ENCODE data around the gene SAG.

Gene SAG

DNA sequence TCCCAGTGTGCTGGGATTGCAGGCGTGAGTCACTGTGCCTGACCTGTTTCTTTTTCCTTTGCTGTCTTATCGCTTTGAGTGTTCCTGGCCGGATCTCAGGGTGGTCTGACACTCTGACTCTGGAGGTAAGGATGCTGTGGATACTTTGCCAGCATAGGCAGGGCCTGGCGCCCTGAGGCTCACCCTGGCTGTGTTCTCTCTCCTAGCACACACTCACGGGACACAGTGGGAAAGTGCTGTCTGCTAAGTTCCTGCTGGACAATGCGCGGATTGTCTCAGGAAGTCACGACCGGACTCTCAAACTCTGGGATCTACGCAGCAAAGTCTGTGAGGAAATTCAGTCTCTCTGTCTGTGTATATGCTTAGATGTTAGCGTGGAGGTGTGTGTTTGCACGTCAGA lies 18.0 kb upstream of the SAG start:
- DNase-seq: no peak

DNA sequence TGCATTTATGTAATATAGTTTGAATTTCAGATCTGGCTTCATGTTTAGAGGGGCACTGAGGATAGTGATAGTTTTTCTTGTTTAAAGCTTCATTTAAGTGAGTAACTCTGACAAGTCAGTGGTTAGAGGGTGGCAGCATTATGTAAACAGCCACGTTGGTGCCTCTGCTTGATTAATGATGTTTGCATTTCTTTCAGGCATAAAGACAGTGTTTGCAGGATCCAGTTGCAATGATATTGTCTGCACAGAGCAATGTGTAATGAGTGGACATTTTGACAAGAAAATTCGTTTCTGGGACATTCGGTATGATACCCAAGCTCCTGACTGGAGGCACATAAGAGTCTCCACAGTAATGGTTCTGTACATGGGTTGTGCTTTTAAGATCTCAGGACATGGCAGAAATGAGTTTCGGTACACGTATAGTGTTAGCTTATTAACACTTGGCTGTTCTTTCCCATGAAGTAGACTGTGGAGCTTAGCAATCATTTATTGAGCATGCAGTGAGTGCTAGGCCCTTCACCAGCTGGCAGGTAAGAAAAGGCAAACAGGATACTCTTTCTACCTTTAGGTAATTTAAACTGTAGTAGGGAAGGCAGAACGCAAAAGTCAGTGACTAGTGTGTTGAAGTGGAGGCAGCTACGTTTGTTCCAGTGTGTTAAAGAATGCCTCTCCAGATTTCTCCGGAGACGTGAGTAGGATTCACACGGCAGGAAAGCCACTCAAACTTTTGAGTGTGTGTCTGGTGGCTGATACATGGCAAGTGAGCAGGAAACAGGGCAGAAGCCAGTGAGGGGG lies 17.4 kb upstream of the SAG start:
- no peak for DNase-seq

DNA sequence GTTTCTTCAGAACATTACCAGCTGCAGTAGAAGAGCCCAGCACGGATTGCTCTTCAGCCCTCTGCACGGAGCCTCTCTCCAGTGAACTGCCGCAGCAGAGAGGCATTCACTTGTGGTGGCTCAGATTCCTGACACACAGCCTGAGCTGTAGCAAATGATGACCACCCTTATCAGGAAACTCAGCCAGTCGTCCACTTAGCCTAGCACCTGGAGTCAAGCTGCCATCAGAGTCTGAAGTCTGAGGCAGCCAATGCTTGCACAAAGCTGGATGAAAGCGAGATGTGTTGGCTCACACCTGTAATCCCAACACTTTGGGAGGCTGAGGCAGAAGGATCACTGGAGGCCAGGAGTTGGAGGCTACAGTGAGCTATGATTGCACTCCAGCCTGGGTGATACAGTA lies 11.7 kb upstream of the SAG start:
- no peak for DNase-seq

DNA sequence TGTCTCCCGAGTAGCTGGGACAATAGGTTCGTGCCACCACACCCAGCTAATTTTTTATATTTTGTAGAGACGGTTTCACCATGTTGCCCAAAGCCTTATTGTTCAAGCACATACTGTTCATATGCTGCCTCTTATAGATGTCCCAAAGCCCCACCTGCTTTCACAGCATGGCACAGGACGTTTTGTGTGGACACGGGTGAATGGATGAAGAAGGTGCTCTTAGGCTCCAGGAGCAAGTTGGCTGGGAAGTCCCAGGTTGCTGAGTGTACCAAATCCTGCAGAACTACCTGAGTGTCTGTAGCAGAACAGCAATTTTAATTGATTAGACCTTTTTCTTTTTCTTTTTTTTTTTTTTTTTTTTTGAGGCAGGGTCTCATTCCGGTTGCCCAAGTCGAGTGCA lies 10.5 kb upstream of the SAG start:
- DNase-seq: no peak

DNA sequence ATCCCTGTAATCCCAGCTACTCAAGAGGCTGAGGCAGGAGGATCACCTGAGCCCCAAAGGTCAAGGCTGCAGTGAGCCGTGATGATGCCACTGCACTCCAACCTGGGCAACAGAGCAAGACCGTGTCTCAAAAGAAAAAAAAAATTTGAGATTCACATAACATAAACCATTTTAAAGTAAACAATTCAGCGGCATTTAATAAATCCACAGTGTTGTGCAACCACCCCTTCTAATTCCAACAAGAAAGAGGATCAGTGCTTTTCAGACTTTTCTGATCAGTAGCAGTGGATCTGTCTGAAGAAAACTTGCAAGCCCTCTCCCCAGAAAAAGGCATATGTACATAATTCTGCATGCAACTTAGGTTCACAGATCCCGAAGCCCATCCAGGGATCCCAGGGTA lies 7.2 kb upstream of the SAG start:
- DNase-seq: no peak

DNA sequence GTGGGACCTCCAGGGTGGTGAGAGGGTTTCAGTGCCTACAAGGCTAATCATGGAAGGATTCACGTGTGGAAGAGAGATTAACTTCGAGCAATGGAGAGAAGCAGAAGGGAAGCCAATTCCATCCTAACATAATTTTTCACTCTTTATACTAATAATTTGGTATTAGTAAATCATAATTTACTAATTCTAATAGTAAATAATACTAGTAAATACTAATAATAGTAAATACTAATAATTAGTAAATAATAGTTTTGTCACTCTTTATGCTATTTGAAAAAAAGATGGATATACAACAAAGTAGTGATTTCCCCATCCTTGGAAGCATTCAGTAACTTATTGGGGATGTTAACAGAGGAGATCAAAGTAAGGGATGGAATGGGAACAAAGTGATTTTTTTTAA lies 6.4 kb upstream of the SAG start:
- no peak for DNase-seq

DNA sequence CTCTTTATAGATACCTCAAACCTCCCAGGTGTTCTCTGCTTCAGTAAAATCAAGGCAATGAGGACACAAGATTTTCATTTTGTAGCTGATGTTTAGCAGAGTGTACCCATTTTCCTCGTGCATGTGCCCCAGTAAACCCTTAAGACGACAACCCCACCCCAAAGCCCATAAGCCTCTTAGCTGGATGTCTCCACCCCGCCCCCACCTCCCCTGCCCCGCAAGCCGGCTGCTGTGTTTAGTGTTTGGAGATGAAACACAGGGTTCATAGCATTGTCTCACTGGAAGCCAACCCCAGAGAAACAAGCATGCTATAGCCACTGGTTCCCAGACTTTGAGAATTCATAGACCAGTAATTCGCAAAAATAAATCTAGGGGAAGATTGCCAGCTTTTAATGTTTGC lies 5.8 kb upstream of the SAG start:
- no peak for DNase-seq

DNA sequence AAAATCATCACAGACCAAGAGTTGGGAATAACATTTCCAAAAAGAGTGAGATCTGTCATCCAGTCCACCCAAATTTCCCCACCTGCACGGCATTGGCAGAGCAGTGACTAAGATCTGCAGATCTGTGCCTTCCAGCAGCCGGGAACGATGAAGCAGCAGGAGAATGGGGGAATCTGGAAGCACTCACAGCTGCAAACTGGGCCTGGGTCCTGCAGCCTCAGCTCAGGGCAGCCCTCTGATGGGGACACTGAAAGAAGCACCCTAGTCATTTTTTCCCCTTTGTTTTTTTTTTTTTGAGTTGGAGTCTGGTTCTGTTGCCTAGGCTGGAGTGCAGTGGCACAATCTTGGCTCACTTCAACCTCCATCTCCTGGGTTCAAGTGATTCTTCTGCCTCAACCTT lies 4.4 kb upstream of the SAG start:
- no peak for DNase-seq

DNA sequence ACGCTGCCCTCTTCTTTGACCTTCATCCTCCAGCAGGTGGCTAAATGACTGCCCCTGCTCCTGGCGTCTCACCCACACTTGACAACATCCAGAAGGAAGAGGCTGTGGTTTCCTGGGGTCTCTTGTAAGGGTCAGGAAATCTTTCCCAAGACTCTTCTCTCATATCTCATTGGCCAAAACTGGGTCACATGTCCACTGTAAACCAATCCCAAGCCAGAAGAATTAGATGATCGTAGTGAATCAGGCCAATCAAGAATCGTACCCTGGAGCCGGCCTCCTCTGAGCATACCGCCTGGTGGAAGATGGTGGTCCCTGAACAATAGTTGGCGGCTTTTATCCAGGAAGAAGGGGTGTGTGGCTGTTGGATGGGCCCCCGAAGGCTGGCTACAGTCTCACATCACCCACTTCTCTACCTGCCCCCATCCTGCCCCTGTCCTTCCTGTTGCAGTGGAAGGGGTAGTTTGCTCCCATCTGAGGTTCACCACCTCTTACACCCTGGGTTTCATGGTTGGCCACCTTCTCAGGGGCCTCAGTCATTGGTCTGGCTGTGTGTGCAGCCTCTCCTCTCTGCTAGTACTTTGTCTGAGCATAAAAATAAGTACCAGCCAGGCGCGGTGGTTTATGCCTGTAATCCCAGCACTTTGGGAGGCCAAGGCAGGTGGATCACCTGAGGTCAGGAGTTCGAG lies 3.8 kb downstream of the SAG start:
- no peak for DNase-seq

DNA sequence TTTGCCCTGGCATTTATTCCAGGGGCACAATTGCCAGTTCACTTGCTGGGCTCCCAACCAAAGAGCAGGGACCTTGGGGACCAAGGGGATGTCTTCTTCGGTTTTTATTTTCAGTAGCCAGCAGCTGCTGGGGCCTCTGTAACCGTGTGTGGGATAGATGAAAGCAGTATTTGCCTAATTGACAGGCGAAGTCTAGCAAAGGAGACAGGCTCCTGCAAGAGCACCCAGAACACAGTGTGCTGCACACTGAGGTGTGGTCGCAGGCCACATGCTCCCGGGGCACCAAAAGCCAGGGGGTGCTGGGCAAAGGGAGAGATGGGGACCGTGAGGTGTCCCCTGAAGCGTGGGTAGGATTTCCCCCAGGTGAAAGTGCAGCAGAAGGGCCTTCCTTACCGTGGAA lies 5.3 kb downstream of the SAG start:
- no peak for DNase-seq

DNA sequence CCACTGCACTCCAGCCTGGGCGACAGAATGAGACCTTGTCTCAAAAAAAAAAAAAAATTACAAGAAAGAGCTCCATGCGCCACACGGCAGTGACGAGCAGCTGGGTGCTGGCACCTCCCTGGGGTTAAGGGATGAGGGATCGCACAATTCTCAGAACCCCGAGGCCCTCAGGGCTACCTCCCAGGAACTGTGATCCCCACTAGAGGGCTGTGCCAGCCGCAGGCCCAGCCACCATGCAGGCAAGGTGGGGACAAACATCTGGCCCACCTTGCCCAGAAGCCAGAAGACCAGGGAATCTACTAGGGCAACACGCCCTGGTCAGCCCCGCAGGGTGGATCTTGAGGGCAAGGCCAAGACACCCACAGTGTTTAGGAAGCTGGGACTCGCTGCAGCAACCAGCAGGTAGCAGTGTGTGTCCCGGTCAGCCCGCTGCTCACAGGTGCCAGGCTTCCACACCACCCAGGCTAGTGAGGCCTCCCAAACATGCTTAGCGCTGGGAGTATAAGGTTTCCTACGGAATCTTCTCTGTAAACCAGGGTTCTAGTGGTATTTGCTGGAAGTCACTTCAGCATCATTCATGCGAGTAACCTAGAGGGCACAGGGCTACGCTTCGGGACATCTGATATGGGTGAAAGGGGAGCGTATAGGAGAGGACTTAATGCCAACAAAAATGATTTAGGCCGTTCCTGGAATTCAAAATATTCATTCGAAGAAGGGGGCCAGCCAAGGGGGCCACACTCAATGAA lies 6.7 kb downstream of the SAG start:
- DNase-seq: no peak

DNA sequence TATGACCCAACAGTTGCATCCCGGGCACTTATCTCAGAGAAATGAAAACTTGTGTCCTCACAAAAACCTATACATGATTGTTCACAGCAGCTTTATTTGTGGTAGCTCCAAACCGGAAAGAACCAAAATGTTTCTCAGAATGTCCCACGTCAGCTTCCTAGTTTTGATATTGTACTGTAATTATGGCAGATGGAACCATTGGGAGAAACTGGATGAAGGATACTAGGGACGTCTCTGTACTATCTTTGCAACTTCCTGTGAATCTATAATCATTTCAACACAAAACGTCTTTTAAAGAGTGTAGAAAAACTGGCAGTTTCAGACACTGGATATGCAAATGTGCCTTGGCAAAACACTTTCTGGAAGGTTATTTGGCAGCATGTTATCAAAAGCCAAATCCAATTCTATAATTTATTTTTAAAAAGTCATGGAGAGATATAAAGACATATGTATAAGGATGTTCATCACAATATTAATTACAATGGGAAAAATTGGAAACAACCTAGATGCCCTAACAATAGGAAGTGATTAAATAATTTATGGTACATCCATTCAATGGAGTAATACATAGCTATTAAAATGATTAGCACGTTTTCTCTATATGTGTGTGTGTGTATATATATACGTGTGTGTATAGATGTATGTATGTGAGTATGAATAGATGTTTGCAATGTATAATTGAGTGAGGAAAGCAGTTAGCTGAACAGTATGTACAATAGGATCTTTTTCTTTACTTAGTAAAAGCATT lies 9.8 kb downstream of the SAG start:
- DNase-seq: no peak

DNA sequence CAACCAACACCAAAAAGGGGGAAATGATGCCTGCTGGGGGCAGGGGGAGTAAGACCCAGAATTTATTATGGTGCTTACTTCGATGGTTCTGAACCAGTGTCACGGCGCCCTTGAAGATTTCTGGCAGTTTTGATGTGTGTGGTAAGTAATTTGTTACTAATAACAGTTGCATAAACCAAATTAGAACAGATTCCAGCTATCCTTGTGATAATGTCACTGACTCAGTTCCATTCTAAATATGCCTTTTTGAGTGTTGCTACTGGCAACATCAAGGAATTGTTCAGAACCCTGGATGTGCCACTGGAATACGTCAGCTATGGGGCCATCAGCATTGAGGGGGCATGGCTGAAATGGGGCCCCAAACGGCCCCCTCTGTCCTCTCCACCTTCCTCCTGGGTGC lies 11.6 kb downstream of the SAG start:
- DNase-seq: no peak

DNA sequence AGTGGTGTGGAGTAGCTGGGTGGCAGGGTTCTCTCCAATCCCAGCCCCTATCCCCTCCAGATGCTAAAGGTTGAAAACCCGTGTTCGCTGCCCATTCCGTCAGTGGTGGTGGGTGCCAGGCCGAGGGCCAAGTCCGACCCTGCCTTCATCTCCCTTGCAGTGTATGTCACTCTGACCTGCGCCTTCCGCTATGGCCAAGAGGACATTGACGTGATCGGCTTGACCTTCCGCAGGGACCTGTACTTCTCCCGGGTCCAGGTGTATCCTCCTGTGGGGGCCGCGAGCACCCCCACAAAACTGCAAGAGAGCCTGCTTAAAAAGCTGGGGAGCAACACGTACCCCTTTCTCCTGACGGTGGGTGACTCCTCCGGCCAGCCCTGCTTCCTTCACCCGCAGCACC lies 12.9 kb downstream of the SAG start:
- DNase-seq: no peak

DNA sequence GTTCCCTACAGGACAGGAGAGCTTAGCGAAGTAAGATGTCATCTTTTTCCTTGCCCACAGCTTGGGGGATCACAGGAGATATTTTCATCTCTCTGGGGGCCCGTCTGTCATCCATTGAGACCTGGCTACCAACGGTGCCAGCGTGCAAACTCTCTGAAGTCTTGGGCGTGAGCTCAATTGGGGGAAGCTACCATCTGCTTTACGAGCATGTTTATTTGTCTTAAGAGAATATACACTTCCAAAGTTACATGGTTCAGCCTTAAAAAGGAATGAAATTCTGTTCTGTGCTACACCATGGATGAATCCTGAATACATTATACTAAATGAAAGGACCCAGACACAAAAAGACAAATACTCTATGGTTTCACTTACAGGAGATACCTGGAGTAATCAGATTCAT lies 13.6 kb downstream of the SAG start:
- peak; percentile 13 for DNase-seq

DNA sequence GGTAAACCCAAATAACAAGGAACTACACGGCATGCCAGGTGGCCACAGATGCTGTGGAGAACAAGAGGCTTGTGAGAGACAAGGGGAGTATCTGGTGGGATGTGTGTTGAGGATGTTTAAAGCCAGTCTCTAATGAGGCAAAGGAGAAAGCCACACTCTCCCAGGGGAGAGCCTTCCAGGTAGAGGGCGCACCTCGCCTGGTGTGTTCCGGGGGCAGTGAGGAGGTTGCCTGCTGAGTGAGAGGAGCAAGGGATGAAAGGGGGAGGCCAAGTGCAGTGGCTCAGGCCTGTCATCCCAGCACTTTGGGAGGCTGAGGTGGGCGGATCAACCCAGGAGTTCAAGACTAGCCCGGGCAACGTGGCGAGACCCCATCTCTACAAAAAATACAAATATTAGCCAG lies 16.2 kb downstream of the SAG start:
- DNase-seq: no peak

DNA sequence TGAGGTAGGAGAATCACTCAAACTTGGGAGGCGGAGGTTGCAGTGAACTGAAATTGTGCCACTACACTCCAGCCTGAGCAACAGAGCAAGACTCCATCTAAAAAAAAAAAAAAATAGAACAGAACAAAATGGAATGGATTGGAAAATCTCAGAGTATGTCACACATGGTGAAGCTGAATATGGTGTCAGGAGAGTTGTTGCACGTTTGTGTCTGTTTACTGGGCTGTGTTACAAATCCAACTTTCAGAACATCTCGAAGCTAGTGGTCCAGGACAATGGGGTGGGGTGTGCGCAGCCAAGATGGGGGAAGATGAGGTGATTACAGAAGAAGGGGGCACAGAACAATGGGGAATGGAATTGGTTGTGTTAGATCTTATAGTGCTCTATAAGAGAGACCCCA lies 17.6 kb downstream of the SAG start:
- no peak for DNase-seq

DNA sequence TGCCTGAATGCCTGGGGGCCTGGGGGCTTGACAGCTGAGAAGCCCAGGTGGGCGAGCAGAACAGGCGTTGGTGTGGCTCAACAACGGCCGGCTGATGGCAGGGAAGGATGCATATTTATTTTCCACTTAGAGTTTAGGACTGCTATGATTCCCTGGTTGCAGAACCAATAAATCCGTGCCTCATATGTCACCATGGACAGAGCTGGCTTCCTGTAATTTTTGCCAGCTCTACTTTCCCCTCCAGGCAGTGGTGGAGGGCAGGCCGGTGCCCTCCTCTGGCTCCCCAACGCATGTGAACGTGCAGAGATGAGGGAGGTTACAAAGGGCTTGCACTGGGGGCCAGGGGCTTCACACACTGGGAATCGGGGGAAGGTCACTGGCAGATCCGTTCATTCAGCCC lies 18.2 kb downstream of the SAG start:
- DNase-seq: no peak

DNA sequence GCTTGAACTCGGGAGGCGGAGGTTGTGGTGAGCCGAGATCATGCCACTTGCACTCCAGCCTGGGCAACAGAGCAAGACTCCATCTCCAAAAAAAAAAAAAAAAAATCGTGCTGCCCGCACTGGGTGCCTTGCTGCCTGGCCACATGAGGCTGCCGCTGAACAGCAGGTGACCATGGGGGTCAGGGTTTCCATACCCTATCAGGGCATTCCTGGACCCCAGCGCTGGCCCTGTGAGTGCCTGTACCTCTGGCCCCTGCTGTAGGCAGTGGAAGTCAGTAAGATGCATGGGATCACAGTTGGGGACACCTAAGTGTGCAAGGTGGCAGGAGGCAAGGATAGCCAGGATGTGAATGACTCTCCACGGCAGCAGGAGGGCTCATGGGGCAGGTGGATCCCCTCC lies 18.9 kb downstream of the SAG start:
- DNase-seq: no peak

DNA sequence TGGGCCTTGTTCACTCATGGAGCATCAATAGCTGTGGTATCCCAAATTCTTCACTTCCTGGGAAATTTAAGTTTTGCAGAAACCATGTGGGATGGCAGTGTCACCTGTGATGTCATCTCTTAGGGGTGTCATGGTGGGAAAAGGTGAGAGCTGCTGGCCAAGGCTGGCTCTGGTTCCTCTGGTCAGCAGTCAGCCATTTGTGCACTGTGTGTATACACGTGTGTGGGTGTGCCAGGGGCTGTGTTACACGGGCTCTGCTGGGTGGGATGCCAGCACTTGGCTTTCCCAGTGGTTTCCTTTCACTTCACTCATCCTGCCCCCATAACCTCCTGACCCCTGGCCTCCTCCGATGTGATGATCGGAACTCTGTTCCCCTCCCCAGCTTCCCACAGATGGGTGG lies 21.3 kb downstream of the SAG start:
- no peak for DNase-seq

DNA sequence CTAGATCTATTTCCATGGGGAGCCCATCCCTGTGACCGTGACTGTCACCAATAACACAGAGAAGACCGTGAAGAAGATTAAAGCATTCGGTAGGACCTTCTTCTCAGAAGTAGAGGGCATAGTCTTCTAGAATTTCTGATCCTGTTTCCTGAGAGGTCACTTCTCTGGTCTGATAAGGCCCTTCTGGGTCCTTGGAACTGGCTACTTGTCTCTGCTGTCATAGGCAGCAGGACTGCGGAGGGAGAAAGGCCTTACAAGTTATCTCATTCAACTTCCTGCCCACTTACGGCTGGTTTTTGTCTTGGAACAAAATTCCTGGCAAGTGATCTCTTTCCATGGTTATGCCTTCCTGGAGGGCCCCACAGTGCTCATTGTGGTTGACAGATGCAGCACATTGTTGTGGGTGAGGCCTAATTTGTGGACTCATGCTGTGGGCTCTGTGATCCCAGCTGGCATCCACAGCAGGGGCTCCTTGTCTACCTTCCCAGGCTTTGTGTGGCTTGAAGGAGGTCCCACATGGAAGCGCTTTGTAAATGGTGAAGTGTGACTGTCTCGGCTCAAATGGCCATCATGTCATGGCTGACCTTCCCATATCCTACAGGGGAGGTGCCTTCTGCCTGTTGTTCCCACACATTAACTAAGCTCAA lies 22.0 kb downstream of the SAG start:
- peak; percentile 69 for DNase-seq

DNA sequence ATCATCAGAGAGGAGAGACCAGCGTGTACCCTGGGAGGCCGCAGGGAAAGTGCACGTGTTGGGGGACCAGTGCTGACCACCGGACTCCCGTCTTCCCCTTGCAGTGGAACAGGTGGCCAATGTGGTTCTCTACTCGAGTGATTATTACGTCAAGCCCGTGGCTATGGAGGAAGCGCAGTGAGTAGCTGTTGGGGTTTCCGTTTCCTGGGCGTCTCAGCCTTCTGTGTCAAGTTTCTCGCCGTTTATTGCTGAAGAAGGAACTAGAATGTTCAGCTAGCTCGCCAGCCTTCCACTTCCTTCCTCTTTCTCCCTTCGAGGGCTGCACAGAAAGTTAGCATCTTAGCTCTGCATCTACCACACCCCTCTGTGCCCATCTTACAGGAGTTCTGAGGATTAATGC lies 23.9 kb downstream of the SAG start:
- DNase-seq: no peak

DNA sequence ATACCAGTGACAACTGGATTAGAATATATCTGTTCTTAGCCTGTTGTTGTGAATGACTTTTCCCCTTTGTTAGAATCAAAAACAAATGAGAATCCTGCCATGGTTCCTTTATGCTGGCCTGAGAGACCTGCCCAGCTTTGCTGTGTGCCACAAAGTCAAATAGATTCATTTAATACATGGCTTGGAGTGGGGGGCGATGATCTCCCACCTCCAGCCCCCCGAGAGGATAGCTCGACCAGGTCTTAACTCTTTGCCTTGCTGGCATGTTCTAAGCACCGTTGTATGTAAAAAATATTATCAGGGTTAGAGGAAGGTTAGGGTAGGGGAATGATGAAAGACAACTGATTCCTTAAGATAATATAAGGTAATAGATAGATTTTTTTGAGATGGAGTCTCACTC lies 24.5 kb downstream of the SAG start:
- DNase-seq: no peak
